AG04449 (cell line): Measurements from ENCODE around the gene SEMA6B.

Experiments
- CTCF ChIA-PET: fragments of 350-600 bp; formaldehyde crosslinking; extraction: SDS; loops from one replicate; lab custom pipeline; 2021; ENCODE audit warnings: antibody characterized with exemption; lab: Yijun Ruan, JAX
- POLR2A ChIA-PET: fragments of 400-600, 350-600 bp; formaldehyde crosslinking; extraction: SDS; loops from one replicate; lab custom pipeline; 2020; ENCODE audit warnings: antibody characterized with exemption, inconsistent platforms; lab: Yijun Ruan, JAX
- DNase-seq: peaks from one replicate; pipeline ENCODE4 v3.0.0-alpha.2; 2010; ENCODE audit warnings: low read depth, low spot score
- H3K4me3 ChIP-seq: 2 replicates; pipeline ENCODE4 v1.5.1; 2011; ENCODE audit warnings: low read depth, mild to moderate bottlenecking, control low read depth, low read length
- TF ChIP-seq, protein P1 (sequence below): IDR thresholded peaks from one replicate; pipeline ENCODE4 v1.5.1; 2011; ENCODE audit warnings: mild to moderate bottlenecking, moderate library complexity, low read length, control low read depth, inconsistent platforms; ENCODE audit not compliant: insufficient read depth; ENCODE audit errors: missing control alignments

The SEMA6B gene

DNA sequence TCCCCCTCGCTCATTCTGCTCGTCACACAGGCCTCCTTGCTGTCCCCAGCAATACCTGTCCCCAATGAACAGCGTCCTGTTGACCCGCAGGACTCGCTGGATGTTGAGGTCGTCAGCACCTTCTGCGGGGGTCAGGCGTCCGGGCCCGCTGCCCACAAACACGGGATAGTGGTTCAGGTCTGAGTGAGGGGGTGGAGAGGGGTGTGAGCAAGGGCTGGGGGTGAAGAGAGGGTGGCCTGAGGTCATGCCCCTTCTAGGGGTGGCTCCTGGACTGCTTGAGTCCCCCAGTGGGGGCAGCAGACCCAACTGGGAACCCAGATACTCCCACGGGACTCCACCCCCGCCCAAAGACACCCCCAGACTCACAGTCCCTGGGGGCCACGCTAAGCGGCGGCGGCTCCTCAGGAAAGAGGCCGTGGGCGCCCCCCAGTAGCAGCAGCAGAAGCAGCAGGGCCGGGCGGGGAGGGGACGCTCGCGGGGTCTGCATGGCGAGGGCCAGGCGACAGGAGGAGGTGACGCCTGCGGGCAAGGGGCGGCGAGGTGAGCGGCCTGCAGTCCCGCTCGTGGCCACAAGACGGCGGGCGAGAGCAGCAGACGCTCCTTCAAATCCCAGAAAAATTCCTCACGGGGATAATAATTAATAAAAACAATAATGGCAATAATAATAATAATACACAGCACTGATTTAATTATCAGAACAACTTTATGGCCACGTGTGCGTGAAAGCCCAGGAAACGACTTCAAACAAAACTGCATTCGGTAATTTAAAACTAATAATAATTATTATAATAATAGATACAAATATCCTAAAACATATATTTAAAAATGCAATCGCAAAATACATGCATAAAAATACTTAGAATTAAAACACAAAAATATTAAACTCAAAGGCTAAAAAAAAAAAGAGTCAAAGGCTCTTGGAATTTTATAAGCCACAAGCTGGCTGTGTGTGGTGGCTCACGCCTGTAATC is 1.2 kb downstream of the SEMA6B start:
- POLR2A ChIA-PET, result interaction anchor here (0.6 kb wide), 1 partner anchor 74 kb away, joined by 3 read pairs; no protein-coding TSS in a partner anchor
- H3K4me3 ChIP-seq, result no peak overlapping the region
- no peak for DNase-seq
- TF ChIP-seq, protein P1, sequence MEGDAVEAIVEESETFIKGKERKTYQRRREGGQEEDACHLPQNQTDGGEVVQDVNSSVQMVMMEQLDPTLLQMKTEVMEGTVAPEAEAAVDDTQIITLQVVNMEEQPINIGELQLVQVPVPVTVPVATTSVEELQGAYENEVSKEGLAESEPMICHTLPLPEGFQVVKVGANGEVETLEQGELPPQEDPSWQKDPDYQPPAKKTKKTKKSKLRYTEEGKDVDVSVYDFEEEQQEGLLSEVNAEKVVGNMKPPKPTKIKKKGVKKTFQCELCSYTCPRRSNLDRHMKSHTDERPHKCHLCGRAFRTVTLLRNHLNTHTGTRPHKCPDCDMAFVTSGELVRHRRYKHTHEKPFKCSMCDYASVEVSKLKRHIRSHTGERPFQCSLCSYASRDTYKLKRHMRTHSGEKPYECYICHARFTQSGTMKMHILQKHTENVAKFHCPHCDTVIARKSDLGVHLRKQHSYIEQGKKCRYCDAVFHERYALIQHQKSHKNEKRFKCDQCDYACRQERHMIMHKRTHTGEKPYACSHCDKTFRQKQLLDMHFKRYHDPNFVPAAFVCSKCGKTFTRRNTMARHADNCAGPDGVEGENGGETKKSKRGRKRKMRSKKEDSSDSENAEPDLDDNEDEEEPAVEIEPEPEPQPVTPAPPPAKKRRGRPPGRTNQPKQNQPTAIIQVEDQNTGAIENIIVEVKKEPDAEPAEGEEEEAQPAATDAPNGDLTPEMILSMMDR, result peak; percentile 94
- CTCF ChIA-PET, result interaction anchor here (1.0 to 3.3 kb wide), 13 partner anchors 9 to 79 kb away, joined by 3 to 43 read pairs (median 7); partner anchors contain the start of gene PLIN5

DNA sequence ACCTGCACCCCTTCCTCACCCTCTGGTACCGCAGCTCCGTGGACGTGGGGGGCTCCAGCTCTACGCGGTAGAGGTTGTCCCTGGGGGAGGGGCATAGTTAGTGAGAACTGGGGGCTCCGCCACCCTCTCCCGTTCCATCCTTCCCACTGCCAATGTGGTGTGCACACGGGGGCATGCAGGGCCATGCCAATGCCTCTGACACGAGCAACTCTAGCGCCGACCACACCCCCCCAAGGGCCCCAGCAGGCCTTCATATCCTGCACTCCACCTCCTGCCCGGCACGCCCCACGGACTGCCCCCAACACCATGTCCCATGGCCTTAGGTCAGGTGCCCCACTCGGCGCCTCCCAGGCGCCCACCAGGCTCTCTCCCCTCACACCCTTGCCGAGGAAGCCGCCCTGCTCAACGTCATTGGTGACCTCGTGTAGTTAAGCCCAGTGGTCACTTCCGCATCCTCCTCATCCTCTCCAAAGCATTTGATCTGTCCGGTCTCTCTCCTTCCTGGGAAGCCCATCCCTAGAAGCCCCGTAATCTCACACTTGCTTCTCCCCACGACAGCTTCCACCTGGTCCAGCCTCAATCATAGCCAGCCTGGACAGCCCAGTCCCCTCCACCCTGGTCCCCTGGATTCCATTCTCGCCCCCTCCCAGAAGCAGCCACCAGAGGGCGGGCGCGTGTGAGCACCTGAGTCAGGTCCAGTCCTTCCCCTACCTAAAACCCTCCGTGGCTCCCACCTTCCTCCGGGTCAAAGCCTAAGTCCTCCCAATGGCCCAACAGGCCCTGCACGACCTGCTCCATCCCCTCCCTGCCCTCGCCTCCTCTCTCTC is 2.1 kb downstream of the SEMA6B start:
- POLR2A ChIA-PET, result no interaction called here
- CTCF ChIA-PET, result interaction anchor here (0.6 to 3.5 kb wide), 9 partner anchors 9 to 79 kb away, joined by 3 to 42 read pairs (median 5); partner anchors contain the start of gene PLIN5
- no peak for DNase-seq
- no peak overlapping the region for H3K4me3 ChIP-seq
- TF ChIP-seq, protein P1, result no peak

DNA sequence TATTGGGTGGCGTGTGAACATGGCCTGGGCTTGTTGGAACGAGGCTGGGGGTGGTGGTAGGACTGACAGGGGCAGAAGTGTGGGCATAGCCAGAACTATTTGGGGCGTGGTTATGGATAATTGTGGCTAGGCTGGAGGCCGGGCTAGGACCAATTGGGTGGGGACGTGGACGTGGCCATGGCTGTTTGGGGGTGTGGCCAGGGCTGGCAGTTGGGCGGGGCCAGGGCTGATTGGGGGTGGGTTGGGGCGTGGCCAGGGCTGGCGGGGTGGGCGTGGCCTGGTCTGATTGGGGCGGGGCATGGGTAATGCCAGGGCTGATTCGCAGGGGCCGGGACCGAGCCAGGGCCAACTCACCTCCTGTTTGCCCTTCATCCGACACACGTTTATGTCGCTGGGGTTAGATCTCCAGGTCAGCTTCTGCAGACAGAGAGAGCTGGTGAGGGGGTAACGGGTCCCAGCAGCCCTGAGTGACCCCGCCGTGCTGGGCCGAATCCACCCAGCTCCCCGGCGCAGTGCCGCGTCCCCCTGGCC is 2.8 kb downstream of the SEMA6B start:
- no peak for DNase-seq
- ChIA-PET POLR2A (no interaction called here), CTCF (interaction anchor here (0.6 to 3.5 kb wide), 10 partner anchors 9 to 80 kb away, joined by 3 to 42 read pairs (median 6); partner anchors contain the start of gene PLIN5)
- TF ChIP-seq, protein P1, result no peak
- H3K4me3 ChIP-seq, result no peak overlapping the region

DNA sequence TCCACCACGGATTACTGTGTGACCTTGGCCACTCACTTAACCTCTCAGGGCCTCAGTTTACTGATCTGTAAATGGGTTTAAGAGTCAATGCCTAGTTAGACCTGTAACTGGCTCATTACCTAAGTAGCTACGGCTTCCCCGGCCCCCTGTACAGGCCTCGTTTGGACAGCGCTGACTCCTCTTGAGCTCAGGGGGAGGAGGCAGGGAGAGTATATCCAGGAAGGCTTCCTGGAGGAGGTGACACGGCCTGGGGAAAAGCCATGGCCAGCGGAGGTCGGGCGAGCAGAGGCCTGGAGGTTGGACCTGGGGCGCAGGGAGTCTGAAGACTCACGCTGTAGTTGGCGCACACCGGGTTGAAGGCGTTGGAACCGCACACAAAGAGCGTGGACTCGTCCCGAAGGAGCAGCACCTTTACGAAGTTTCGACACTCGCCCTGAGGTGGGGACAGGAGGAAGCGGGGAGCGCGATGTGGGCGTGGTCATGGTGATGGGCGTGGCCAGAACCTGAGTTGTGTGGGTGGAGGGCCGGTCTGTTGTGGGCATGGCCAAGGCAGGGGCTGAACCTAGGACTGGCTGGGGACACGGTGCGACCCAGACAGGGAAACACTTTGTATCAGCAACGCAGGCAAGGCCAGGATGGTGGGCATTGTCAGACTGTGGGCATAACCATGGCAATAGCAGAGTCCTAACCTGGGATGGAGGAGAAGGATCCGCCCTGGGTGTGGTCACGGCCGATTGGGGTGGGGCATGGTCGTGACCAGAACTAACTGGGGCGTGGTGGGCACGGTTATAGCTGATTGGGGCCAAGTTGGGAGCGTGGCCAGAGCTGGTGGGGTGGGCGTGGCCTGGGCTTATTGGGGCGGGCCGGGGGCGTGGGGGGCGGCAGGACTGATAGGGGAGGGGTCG is 3.6 kb downstream of the SEMA6B start:
- H3K4me3 ChIP-seq, result no peak overlapping the region
- CTCF ChIA-PET, result interaction anchor here (1.1 to 3.5 kb wide), 8 partner anchors 10 to 81 kb away, joined by 3 to 42 read pairs (median 6); partner anchors contain the start of gene PLIN5
- DNase-seq, result no peak
- POLR2A ChIA-PET, result no interaction called here
- TF ChIP-seq, protein P1, result no peak

DNA sequence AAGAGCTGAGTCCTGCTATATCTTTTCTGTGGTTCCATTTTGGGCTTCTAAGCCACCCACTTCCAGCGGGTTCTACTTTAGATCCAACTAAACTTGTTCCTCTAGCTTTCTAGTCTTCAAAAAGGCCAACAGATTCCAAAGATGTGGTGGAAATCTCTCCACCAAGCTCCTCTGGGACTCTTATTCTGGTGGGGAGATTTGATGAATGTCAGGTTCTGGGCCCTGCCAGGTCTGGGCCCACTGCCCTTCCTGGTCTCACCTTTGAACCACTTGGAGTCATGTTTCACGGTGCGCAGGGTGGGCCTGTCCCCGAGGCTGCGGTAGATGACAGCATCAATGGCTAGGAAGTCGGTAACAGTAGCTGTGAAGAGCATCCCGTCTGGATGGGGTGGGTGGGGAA is 4.8 kb downstream of the SEMA6B start:
- DNase-seq, result no peak
- H3K4me3 ChIP-seq, result no peak overlapping the region
- TF ChIP-seq, protein P1, result no peak
- ChIA-PET CTCF (interaction anchor here (1.2 to 3.5 kb wide), 4 partner anchors 9 to 82 kb away, joined by 5 to 42 read pairs (median 6); no protein-coding TSS in a partner anchor), POLR2A (no interaction called here)
